Left lung (tissue), 10 donors: Measurements from ENCODE around the gene SEPSECS. TPM values are rescaled to one million over a fixed set of nuclear protein-coding genes. Genes with fewer than 3 reads are reported as not detected.
A peak's percentile ranks its signal among the peaks of the same experiment; 100 is the strongest.

Experiments
- ATAC-seq: fragments of 200-7000 bp; cut with Tn5 transposase; one replicate; pipeline ENCODE4 v1.9.1; 2020; ENCODE audit warnings: moderate library complexity
- DNase-seq, 4 donors: peaks; one replicate each; pipeline ENCODE4 v3.0.0-alpha.2; 2013 to 2020
- H3K27ac ChIP-seq, 2 donors: fragments of 200-600 bp; sonication (generic) in 1 of 2; one replicate each; pipeline versions ENCODE4 v1.5.0 to v1.8.0; 2020 to 2021
- H3K27me3 ChIP-seq, 2 donors: fragments of 200-600 bp; sonication (generic) in 1 of 2; one replicate each; pipeline versions ENCODE4 v1.5.0 to v1.8.0; 2020 to 2021
- H3K36me3 ChIP-seq, 2 donors: fragments of 200-600 bp; sonication (generic) in 1 of 2; one replicate each; pipeline versions ENCODE4 v1.5.0 to v1.8.0; 2020 to 2021
- H3K4me1 ChIP-seq, 2 donors: fragments of 200-600 bp; one replicate each; pipeline ENCODE4 v1.8.0; 2021
- H3K4me3 ChIP-seq, 2 donors: fragments of 200-600 bp; sonication (generic) in 1 of 2; one replicate each; pipeline versions ENCODE4 v1.5.0 to v1.8.0; 2020 to 2021; ENCODE audit warnings: mild to moderate bottlenecking in 1 of 2
- H3K9me3 ChIP-seq, 2 donors: fragments of 200-600 bp; sonication (generic) in 1 of 2; one replicate each; pipeline versions ENCODE4 v1.5.0 to v1.8.0; 2020 to 2021
- intact Hi-C, 2 donors: fragments of 100-400 bp; cut with DNase I; formaldehyde crosslinking; loops; one replicate each; pipeline versions ENCODE4 v1.11.2 to v1.14.2; 2022
- polyA plus RNA-seq, 6 donors: library from polyadenylated mRNA; unstranded; fragments of 120-200 nt; gene quantifications; one replicate each; pipeline ENCODE4 v1.2.1, GENCODE V29; 2013; ENCODE audit not compliant: insufficient read length in 6 of 6
- total RNA-seq, 2 donors: library from RNA; stranded (reverse); fragmentation: NEBNext Ultra II Directional; extraction: Animal tissue kit (Norgen Biotek cat#: 25700); gene quantifications; one replicate each; pipeline ENCODE4 v1.2.1, GENCODE V29; 2021
- TF ChIP-seq, protein P1 (sequence below), 2 donors: fragments of 200-600 bp; sonication (generic) in 1 of 2; IDR thresholded peaks; one replicate each; pipeline versions ENCODE4 v1.5.0 to v1.8.0; 2021; ENCODE audit warnings: antibody characterized with exemption in 2 of 2
- donor health status: DM: no; HTN: yes; CAD: no.
- donor health status: DM: no; HTN: no; CAD: no.

SEPSECS gene
- total and polyA plus RNA-seq, 8 donors, result 8.2 to 18.9 (median 13.9) TPM

DNA sequence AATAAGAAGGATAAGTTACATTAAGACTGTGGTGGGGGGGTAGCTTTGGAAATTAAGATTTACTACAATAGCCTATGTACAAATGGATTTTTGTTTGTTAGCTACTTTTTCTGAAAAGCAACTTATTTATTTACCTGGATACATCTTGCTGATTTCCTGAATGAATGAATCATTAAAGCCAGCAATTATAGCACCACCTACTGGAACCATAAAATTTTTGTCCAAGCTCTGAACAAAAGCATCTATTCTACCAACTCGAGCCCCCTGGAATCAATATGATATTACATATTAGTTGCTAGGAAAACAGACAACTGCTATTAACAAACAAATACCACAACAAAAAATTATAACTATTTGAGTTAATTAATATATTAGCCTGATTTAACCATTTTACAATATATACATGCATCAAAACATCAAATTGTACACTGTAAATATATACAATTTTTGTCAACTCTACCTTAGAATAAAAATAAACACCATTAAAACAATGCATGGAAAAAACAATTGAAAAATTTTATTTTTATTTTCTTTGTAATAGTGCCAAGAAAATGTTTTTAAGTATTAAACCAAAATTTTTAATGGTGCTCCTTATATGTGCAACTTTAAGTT, 15.3 kb downstream of the SEPSECS start:
- Histone ChIP-seq H3K9me3 (no peaks in the 10 kb centered on the region), H3K4me1 (no peaks in the 10 kb centered on the region), H3K27ac (no peak overlapping the region), H3K4me3 (no peak overlapping the region), H3K36me3 (peaks cover 0 to 19% of the 10 kb centered on the region in 2 donors), H3K27me3 (no peaks in the 10 kb centered on the region)
- DNase-seq (peak in 2 of 4 donors; percentile 14 to 28), ATAC-seq (peak; percentile 26)
- intact Hi-C loops, result no loop called here
- TF ChIP-seq, protein P1, sequence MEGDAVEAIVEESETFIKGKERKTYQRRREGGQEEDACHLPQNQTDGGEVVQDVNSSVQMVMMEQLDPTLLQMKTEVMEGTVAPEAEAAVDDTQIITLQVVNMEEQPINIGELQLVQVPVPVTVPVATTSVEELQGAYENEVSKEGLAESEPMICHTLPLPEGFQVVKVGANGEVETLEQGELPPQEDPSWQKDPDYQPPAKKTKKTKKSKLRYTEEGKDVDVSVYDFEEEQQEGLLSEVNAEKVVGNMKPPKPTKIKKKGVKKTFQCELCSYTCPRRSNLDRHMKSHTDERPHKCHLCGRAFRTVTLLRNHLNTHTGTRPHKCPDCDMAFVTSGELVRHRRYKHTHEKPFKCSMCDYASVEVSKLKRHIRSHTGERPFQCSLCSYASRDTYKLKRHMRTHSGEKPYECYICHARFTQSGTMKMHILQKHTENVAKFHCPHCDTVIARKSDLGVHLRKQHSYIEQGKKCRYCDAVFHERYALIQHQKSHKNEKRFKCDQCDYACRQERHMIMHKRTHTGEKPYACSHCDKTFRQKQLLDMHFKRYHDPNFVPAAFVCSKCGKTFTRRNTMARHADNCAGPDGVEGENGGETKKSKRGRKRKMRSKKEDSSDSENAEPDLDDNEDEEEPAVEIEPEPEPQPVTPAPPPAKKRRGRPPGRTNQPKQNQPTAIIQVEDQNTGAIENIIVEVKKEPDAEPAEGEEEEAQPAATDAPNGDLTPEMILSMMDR (IDR thresholded peaks at IDR 0.05), result peak; percentile 16 to 45

DNA sequence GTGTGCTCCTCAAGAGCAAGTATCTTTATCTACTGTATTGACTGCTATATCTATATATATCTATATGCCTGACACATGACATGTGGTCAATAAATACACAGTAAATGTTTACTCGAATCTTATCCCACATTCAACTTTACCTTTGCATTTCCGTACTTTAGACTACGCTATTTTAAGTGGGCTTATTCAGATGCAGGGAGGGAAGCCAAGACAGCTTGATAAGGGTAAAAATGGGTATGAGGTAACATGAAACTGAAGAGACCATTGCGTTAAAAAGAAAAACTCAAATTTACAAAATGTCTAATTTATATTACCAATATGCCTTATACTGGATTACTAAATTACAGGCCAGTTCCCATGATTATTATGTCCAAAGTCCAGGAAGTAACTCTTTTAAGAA, 17.8 kb downstream of the SEPSECS start:
- TF ChIP-seq, protein P1 (IDR thresholded peaks at IDR 0.05), result no peak
- intact Hi-C loops, result no loop called here
- ATAC-seq (no peak), DNase-seq (no peak)
- Histone ChIP-seq H3K9me3 (no peaks in the 10 kb centered on the region), H3K27me3 (no peaks in the 10 kb centered on the region), H3K27ac (no peak overlapping the region), H3K36me3 (peaks cover 0 to 28% of the 10 kb centered on the region in 2 donors), H3K4me1 (no peaks in the 10 kb centered on the region), H3K4me3 (no peak overlapping the region)

DNA sequence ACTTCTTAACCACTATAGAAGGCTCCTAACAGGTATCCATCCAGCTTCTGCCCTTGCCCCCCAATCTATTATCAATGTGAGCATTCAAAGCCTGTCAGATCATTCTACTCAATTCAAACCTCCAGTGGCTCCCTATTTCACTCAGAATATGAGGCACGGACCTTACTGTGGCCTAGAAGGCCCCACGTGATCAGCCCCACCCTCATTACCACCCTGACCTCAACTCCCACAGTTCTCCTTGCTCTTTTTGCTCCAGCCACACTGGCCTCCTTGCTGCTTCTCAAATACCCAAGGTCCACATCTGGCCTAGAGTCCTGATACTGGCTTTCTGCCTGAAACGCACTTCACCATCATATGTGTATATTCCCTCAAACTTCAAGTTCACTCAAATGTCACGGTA, 18.7 kb downstream of the SEPSECS start:
- H3K27me3 ChIP-seq, result no peaks in the 10 kb centered on the region
- H3K36me3 ChIP-seq, result peaks cover 0 to 28% of the 10 kb centered on the region in 2 donors
- H3K9me3 ChIP-seq, result peaks cover 0 to 2% of the 10 kb centered on the region in 2 donors
- TF ChIP-seq, protein P1 (IDR thresholded peaks at IDR 0.05), result no peak
- DNase-seq, result no peak
- no peak for ATAC-seq
- H3K4me3 ChIP-seq, result no peak overlapping the region
- H3K4me1 ChIP-seq, result no peaks in the 10 kb centered on the region
- no peak overlapping the region for H3K27ac ChIP-seq
- intact Hi-C loops, result no loop called here

DNA sequence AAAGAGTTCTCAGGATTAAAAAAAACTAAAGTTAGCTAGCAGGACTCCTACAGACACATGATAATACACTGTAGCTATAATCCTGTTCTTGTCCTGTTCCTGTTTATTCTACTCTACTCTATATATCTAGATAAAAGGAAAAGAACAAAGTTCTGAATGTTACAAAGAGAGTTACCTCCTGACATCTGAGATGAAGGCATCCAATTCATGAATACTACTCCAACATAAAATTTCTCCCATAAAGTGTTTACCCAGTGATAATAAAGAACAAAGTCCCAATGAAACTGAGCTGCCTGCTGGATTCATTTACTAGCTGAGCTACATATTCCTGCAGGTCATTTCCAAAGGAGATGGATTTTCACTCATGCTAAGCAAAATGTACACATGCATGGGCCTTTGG, 27.1 kb downstream of the SEPSECS start:
- DNase-seq, result no peak
- Histone ChIP-seq H3K27me3 (no peaks in the 10 kb centered on the region), H3K4me3 (no peak overlapping the region), H3K9me3 (peaks cover 0 to 3% of the 10 kb centered on the region in 2 donors), H3K36me3 (peaks cover 0 to 8% of the 10 kb centered on the region in 2 donors), H3K27ac (no peak overlapping the region), H3K4me1 (no peaks in the 10 kb centered on the region)
- TF ChIP-seq, protein P1 (IDR thresholded peaks at IDR 0.05), result no peak
- intact Hi-C loops, result no loop called here
- no peak for ATAC-seq

DNA sequence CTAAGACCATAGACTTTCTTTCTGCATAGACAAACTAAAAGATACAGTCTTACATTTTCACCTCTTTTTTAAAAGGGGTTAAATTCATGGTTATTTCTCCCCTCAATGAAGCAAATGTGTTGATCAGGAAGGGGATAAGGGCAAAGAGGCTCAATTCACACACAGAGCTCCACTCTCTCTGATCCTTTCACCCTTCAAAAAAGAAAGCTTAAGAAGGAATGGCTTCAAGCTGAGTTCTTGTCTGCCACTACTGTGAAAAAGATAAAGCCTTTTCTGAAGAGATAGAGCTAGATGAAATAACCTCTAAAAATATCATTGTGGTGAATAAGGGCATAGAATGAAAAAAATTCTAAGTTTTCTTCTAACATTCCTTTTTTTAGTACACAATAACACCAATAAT, 28.3 kb downstream of the SEPSECS start:
- H3K9me3 ChIP-seq, result peaks cover 0 to 3% of the 10 kb centered on the region in 2 donors
- no peak overlapping the region for H3K27ac ChIP-seq
- H3K36me3 ChIP-seq, result peaks cover 0 to 7% of the 10 kb centered on the region in 2 donors
- H3K4me3 ChIP-seq, result no peak overlapping the region
- no peaks in the 10 kb centered on the region for H3K4me1 ChIP-seq
- DNase-seq, result no peak
- no peaks in the 10 kb centered on the region for H3K27me3 ChIP-seq
- intact Hi-C loops, result no loop called here
- TF ChIP-seq, protein P1 (IDR thresholded peaks at IDR 0.05), result no peak
- ATAC-seq, result no peak
